NT2/D1 (cell line): ENCODE results near the gene LRRC3.

Experiments used
- YY1 ChIP-seq: IDR thresholded peaks from 2 replicates; pipeline ENCODE4 v1.6.1; 2011; ENCODE audit not compliant: insufficient read length, insufficient read depth
- ZNF274 ChIP-seq: IDR thresholded peaks from 2 replicates; pipeline ENCODE4 v1.6.1; 2011; ENCODE audit warnings: mild to moderate bottlenecking, low read depth, low read length

DNA sequence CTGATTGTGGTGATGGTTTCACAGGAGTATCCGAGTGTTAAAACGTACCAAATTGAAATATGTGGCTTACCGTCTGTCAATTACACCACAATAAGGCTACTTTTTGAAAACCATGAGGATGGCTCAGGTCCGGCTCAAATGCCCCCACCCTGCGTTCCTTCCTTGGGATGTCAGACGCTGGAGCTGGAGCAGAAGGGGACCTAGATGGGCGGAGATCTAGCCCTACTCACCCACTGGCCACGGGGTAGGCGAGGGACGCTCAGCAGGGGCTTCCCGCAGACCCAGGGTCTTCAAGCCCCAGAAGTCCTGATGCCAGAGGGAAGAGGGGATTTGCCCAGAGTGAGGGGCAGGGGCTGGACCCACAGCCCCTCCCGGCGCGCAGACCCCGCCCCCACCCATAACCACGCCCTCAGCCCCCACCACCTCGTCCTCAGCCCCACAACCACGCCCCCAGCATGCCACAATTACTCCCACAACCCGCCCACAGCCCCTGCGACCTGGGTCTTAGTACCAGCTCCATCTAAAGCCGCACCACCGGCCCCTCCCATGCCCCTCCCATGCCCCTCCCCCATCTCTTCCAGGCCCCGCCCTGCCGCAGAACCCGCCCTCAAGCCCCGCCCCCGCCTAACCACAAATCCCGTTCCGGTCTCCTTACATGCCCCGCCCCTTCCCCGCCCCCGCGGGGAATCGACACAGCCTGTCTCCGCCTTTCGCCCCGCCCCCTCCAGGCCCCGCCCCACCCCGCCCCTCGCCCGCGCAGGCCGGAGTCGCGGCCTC is at the start of gene LRRC3:
- TF ChIP-seq ZNF274 (no peak), YY1 (no peak)
